ENCODE measurements around the gene SLIT3.

- TF ChIP-seq, protein P1, sequence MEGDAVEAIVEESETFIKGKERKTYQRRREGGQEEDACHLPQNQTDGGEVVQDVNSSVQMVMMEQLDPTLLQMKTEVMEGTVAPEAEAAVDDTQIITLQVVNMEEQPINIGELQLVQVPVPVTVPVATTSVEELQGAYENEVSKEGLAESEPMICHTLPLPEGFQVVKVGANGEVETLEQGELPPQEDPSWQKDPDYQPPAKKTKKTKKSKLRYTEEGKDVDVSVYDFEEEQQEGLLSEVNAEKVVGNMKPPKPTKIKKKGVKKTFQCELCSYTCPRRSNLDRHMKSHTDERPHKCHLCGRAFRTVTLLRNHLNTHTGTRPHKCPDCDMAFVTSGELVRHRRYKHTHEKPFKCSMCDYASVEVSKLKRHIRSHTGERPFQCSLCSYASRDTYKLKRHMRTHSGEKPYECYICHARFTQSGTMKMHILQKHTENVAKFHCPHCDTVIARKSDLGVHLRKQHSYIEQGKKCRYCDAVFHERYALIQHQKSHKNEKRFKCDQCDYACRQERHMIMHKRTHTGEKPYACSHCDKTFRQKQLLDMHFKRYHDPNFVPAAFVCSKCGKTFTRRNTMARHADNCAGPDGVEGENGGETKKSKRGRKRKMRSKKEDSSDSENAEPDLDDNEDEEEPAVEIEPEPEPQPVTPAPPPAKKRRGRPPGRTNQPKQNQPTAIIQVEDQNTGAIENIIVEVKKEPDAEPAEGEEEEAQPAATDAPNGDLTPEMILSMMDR (conservative IDR thresholded peaks at IDR 0.05; ENCODE audit: low read depth, low read length), result no peak
- no peak for TF ChIP-seq EZH2 (IDR thresholded peaks at IDR 0.05; ENCODE audit: low read length, unreplicated experiment)
- TF ChIP-seq EZH2phosphoT487 (IDR thresholded peaks at IDR 0.05; ENCODE audit: borderline replicate concordance, low read length), result no peak
These were observed 329.8 kb downstream of the SLIT3 start for GRCh38 chr5:168971100-168971499.

All from PC-3 (cell line).